Progenitor cell of endocrine pancreas (in vitro differentiated cells): ENCODE data around the gene RELCH. TPM values are rescaled to one million over a fixed set of nuclear protein-coding genes. Genes with fewer than 3 reads are reported as not detected.

Source experiments
- DNase-seq: peaks from one replicate; pipeline ENCODE4 v3.0.0; 2021; ENCODE audit warnings: low spot score; ENCODE audit not compliant: unreplicated experiment
- H3K27ac Mint-ChIP-seq: 2 replicates; pipeline ENCODE4 v1.8.0; 2021; ENCODE audit warnings: mild to moderate bottlenecking, moderate library complexity, mixed read lengths
- H3K27me3 Mint-ChIP-seq: 2 replicates; pipeline ENCODE4 v1.8.0; 2021; ENCODE audit warnings: mixed read lengths
- H3K36me3 Mint-ChIP-seq: 2 replicates; pipeline ENCODE4 v1.8.0; 2022; ENCODE audit warnings: mixed read lengths; ENCODE audit not compliant: insufficient read depth
- H3K4me1 Mint-ChIP-seq: 2 replicates; pipeline ENCODE4 v1.8.0; 2021; ENCODE audit warnings: low read depth, mixed read lengths
- H3K4me3 Mint-ChIP-seq: 2 replicates; pipeline ENCODE4 v1.8.0; 2021; ENCODE audit warnings: low read depth, mild to moderate bottlenecking, moderate library complexity, mixed read lengths
- H3K9me3 Mint-ChIP-seq: 2 replicates; pipeline ENCODE4 v1.8.0; 2021; ENCODE audit warnings: low read depth, mixed read lengths
- total RNA-seq: library from RNA; stranded (reverse); gene quantifications from 2 replicates; pipeline ENCODE4 v1.2.1, GENCODE V29; 2021
- TF ChIP-seq, protein P1 (sequence below): fragments of 200-600 bp; sonication (generic); IDR thresholded peaks from one replicate; pipeline ENCODE4 v1.5.0; 2021; ENCODE audit warnings: antibody characterized with exemption, mild to moderate bottlenecking; ENCODE audit not compliant: unreplicated experiment

The RELCH gene
- total RNA-seq, 1 donor from 2014 or later, result 34.7 TPM

DNA sequence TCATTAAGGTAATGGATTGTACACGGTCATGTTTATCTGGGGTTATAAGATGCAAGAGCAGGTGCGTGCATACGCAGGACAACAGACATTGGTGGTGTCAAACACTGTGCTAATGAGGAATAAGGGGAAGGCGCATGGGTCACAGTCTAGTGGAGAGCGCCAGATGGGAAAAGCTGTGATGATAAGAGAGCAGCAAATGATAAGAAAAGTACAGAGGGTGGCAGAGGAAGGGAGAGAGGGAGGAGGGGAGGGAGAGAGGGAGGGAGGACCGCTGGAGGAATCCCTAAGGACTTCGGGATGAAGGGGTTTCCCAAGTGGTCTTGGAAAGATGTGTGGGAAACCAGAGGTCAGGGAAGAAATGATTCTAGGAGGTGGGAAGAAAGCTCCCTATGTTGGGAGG lies 140.9 kb downstream of the RELCH start:
- DNase-seq, result no peak
- H3K4me1 Mint-ChIP-seq, result peaks cover 20% of the 10 kb centered on the region
- H3K27me3 Mint-ChIP-seq, result peaks cover 69% of the 10 kb centered on the region
- TF ChIP-seq, protein P1, sequence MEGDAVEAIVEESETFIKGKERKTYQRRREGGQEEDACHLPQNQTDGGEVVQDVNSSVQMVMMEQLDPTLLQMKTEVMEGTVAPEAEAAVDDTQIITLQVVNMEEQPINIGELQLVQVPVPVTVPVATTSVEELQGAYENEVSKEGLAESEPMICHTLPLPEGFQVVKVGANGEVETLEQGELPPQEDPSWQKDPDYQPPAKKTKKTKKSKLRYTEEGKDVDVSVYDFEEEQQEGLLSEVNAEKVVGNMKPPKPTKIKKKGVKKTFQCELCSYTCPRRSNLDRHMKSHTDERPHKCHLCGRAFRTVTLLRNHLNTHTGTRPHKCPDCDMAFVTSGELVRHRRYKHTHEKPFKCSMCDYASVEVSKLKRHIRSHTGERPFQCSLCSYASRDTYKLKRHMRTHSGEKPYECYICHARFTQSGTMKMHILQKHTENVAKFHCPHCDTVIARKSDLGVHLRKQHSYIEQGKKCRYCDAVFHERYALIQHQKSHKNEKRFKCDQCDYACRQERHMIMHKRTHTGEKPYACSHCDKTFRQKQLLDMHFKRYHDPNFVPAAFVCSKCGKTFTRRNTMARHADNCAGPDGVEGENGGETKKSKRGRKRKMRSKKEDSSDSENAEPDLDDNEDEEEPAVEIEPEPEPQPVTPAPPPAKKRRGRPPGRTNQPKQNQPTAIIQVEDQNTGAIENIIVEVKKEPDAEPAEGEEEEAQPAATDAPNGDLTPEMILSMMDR, result no peak
- no peaks in the 10 kb centered on the region for H3K9me3 Mint-ChIP-seq
- no peak overlapping the region for H3K27ac Mint-ChIP-seq
- no peaks in the 10 kb centered on the region for H3K36me3 Mint-ChIP-seq
- H3K4me3 Mint-ChIP-seq, result no peak overlapping the region

- TF ChIP-seq, protein P1, result no peak
- no peak overlapping the region for H3K27ac Mint-ChIP-seq
- H3K36me3 Mint-ChIP-seq, result no peaks in the 10 kb centered on the region
- no peak for DNase-seq
- peaks cover 61% of the 10 kb centered on the region for H3K27me3 Mint-ChIP-seq
- H3K9me3 Mint-ChIP-seq, result no peaks in the 10 kb centered on the region
- H3K4me1 Mint-ChIP-seq, result peaks cover 20% of the 10 kb centered on the region
- H3K4me3 Mint-ChIP-seq, result no peak overlapping the region
Measured at GRCh38 chr18:62328586-62329525, 141.8 kb downstream of the RELCH start.

DNA sequence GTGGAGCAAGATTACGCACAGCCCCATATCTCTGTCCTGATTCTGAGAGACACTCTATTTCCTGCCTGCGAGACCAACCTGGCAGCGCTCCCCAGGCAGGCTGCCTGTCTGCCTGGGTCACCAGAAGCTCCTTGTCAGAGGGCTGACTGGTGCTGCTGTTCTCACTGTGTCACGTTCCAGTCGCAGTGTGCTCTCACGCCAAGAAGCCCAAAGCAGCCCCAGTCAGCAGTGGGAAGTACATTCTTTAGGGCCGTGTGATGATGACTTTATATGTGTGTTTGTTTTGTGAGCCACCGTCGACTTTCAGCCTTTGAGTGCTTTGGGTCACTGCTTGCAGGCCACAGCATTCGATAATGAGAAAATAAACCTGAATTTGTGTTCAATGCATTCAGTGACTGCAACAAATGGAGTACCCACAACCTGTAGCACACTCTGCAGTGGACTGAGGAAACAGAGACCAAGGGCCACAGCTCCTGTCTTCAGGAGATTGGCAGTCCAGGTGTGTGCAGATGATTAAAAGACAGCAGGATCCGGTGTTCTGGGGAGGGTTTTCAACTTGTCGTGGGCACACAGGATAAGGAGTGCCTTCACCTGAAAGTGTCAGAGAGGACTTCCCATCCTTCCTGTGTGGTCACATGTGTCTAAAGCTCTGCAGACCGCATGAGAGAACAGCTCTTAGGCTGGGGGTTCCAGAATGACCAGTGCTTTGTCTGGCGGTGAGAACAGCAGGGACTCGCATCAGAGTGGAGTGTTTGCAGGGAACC lies 142.8 kb downstream of the RELCH start:
- DNase-seq, result no peak

DNA sequence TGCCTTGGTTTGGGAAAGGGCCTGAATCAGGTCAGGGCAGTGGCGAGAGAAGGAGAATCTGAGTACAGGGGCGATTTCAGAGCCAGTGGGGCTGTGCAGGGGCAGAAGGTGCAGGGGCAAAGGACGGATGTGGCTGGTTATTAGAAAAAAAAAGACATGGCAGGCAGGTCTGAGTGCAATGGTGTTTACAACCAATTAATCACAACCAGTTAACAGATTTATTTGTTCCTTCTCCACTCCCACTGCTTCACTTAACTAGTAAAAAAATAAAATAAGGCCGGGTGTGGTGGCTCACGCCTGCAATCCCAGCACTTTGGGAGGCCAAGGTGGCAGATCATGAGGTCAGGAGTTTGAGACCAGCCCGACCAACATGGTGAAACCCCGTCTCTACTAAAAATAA lies 143.6 kb downstream of the RELCH start:
- no peak for DNase-seq
- peaks cover 17% of the 10 kb centered on the region for H3K4me1 Mint-ChIP-seq

More for the DNA sequence above, 142.8 kb downstream of the RELCH start:
- H3K27me3 Mint-ChIP-seq, result peaks cover 52% of the 10 kb centered on the region
- TF ChIP-seq, protein P1, result no peak
- no peaks in the 10 kb centered on the region for H3K9me3 Mint-ChIP-seq
- no peak overlapping the region for H3K4me3 Mint-ChIP-seq
- H3K36me3 Mint-ChIP-seq, result no peaks in the 10 kb centered on the region
- peaks cover 17% of the 10 kb centered on the region for H3K4me1 Mint-ChIP-seq
- H3K27ac Mint-ChIP-seq, result no peak overlapping the region

More for the DNA sequence above, 143.6 kb downstream of the RELCH start:
- TF ChIP-seq, protein P1, result no peak
- H3K4me3 Mint-ChIP-seq, result no peak overlapping the region
- no peaks in the 10 kb centered on the region for H3K9me3 Mint-ChIP-seq
- no peaks in the 10 kb centered on the region for H3K36me3 Mint-ChIP-seq
- peak overlapping the region; percentile 19 for H3K27ac Mint-ChIP-seq
- H3K27me3 Mint-ChIP-seq, result peaks cover 51% of the 10 kb centered on the region
